ENCODE results near the gene AZU1.
"Not testable (repeated sequence)": the region's sequence is repeated elsewhere in the genome, so short reads cannot be mapped to it uniquely, and the experiment has no call there.

AZU1 gene

DNA sequence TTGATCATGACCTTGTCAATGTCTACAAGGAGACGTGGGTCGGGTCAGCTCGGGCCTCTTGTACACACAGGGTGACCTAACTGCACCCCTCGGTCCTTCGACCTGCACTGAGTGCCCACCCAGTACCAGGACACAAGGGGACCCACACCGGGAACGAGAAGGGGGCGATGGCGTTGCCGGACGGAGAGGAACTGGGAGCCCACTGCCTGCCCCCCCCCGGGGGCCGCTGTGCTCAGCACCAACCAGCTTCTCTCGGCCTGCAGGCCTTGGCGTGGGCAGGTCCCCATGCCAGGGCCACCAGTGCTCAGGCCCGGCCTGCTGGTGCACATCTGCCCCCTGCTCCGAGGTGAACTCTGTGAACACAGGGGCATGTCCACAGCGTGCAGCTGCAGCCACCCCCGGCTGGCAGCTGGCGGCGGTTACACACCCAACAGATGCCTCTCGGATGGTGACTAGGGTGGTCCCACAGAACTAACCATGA lies 46.0 kb downstream of the AZU1 start:
- no peak for DNase-seq (ENCODE audit: low read depth)

DNA sequence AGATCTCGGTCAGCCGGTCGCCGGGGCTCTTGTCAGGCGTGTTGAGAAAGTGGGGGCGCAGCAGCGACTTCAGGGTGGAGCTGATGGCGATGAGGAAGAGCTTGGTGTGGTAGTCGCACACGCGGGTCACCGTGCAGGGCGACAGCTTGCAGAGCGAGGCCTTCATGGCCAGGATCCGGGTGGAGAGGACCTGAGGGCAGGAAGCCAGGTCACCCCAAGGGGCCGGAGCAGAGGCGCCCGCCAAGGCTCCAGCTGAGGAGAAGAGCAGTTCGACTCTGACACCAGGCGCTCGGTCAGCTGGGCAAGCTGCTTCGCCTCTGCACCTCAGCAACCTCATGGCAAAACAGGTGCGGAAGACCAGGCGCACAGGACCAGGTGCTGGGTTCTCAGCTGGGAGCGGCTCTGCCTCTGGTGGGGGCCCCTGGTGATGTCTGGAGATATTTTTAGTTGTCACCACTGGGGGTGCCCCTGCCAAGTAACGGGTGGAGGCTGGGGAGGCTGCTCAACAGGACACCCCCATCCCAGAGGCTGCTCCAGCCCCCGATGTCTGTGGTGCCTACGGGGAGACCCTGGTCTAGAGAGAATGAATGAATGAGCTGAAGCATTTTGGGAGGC lies 47.7 kb downstream of the AZU1 start:
- no peak for DNase-seq (ENCODE audit: low read depth)

GRCh38 chr19:876089-876488 lies 48.5 kb downstream of the AZU1 start:
- DNase-seq (ENCODE audit: low read depth), result no peak

DNA sequence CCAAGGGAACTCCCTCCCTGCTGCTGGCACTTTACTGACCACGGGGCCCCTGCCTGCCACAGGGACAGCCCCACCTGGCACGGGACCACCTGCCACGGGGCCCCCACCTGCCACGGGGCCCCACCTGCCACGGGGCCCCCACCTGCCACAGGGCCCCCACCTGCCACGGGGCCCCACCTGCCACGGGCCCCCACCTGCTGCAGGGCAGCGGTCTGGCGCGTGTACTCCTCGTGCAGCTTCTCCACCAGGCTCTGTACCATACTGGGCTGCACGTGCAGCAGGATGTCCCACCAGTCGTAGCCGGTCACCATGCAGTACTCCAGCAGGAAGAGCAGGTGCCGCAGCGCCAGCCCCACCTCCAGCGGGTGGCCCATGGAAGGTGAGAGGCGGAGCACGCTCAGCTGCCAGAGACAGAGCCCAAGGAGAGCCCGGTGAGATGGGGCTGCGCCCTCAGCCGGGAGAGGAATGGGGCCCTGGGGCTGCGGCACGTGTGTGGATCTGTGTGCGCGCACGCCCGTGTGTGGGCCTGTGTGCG lies 49.2 kb downstream of the AZU1 start:
- no peak for DNase-seq (ENCODE audit: low read depth)

DNA sequence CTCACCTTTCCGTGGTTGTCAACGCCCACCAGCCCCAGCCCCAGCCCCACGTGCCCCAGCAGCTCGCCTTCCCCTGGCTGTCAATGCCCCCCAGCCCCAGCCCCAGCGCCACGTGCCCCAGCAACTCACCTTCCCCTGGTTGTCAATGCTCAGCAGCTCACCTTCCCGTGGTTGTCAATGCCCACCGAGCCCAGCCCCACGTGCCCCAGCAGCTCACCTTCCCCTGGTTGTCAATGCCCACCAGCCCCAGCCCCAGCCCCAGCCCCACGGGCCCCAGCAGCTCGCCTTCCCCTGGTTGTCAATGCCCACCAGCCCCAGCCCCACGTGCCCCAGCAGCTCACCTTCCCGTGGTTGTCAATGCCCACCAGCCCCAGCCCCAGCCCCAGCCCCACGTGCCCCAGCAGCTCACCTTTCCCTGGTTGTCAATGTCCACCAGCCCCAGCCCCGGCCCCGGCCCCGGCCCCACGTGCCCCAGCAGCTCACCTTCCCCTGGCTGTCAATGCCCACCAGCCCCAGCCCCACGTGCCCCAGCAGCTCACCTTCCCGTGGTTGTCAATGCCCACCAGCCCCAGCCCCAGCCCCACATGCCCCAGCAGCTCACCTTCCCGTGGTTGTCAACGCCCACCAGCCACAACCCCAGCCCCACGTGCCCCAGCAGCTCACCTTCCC lies 50.5 kb downstream of the AZU1 start:
- not testable (repeated sequence) for DNase-seq (ENCODE audit: low read depth)

- not testable (repeated sequence) for DNase-seq (ENCODE audit: low read depth)
Measured at GRCh38 chr19:878751-879561, 51.3 kb downstream of the AZU1 start.

GRCh38 chr19:879711-880438 lies 52.2 kb downstream of the AZU1 start:
- no peak for DNase-seq (ENCODE audit: low read depth)
